ENCODE data around the gene CHMP1B.
"Not testable (repeated sequence)": the region's sequence is repeated elsewhere in the genome, so short reads cannot be mapped to it uniquely, and the experiment has no call there.

CHMP1B gene

DNA sequence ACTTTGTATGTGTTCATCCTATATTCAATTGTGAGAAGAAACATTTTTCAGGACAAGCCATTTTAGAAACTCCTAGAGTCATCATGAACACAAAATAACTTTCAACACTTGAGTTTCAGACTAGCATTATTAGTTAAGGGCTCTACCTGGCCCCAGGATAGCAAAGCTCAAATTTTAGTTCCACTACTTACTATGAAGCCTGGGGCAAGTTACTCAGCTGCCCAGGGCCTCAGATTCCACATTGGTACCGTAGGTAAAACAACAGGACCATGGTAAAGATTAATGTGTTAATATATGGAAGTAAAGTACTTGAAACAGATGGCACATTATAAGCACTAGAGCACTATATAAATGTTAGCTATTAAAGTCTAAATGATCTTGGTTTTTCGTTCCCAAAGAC is 37.5 kb downstream of the CHMP1B start:
- no peak overlapping the region for H3K4me3 ChIP-seq (ENCODE audit: control insufficient read depth, low read depth, low read length)
- no peak for DNase-seq (ENCODE audit: low read depth)
- TF ChIP-seq, protein P1, sequence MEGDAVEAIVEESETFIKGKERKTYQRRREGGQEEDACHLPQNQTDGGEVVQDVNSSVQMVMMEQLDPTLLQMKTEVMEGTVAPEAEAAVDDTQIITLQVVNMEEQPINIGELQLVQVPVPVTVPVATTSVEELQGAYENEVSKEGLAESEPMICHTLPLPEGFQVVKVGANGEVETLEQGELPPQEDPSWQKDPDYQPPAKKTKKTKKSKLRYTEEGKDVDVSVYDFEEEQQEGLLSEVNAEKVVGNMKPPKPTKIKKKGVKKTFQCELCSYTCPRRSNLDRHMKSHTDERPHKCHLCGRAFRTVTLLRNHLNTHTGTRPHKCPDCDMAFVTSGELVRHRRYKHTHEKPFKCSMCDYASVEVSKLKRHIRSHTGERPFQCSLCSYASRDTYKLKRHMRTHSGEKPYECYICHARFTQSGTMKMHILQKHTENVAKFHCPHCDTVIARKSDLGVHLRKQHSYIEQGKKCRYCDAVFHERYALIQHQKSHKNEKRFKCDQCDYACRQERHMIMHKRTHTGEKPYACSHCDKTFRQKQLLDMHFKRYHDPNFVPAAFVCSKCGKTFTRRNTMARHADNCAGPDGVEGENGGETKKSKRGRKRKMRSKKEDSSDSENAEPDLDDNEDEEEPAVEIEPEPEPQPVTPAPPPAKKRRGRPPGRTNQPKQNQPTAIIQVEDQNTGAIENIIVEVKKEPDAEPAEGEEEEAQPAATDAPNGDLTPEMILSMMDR (IDR thresholded peaks at IDR 0.05; ENCODE audit: control insufficient read depth, insufficient read depth, low read depth, low read length, missing control alignments), result no peak

DNA sequence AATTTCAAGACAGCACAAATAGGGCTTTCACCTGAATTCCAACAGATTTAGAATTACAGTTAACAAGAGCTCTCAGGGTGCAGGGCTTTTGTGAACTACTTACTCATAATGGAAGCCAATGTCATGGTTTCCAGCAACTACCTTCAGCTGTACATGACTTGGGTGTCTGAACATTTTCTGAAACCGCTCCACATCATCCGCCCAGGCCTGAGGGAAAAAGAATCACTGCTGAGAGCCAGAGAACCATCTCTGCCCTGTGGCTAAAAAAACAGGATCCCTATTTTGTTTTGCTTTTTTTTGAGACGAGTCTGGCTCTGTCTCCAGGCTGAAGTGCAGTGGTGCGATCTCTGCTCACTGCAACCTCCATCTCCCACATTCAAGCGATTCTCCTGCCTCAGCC is 38.1 kb downstream of the CHMP1B start:
- no peak overlapping the region for H3K4me3 ChIP-seq (ENCODE audit: control insufficient read depth, low read depth, low read length)
- TF ChIP-seq, protein P1 (IDR thresholded peaks at IDR 0.05; ENCODE audit: control insufficient read depth, insufficient read depth, low read depth, low read length, missing control alignments), result no peak
- no peak for DNase-seq (ENCODE audit: low read depth)

DNA sequence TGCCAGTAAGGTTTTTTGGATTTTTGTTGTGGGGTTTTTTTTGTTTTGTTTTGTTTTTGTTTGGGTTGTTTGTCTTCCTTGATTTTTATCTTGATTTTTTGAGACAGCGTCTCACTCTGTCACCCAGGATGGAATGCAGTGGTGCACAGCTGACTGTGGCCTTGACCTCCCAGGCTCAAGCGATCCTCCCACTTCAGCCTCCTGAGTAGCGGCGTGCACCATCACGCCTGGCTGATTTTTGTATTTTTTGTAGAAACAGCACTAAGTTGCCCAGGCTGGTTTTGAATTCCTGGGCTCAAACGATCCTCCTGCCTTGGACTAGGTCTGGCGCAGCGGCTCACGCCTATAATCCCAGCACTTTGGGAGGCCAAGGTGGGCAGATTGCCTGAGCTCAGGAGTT is 40.5 kb downstream of the CHMP1B start:
- TF ChIP-seq, protein P1 (IDR thresholded peaks at IDR 0.05; ENCODE audit: control insufficient read depth, insufficient read depth, low read depth, low read length, missing control alignments), result no peak
- H3K4me3 ChIP-seq (ENCODE audit: control insufficient read depth, low read depth, low read length), result no peak overlapping the region
- no peak for DNase-seq (ENCODE audit: low read depth)

DNA sequence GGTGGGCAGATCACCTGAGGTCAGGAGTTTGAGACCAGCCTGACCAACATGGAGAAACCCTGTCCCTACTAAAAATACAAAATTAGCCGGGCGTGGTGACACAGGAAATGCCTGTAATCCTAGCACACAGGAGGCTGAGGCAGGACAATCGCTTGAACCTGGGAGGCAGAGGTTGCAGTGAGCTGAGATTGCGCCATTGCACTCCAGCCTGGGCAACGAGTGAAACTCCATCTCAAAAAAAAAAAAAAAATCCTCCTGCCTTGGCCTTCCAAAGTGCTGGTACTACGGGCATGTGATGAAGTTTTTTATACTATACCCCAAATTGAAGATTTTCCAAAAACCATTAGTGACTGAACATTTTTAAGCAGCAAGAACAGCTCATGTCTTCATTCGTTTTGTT is 41.2 kb downstream of the CHMP1B start:
- DNase-seq (ENCODE audit: low read depth), result not testable (repeated sequence)

DNA sequence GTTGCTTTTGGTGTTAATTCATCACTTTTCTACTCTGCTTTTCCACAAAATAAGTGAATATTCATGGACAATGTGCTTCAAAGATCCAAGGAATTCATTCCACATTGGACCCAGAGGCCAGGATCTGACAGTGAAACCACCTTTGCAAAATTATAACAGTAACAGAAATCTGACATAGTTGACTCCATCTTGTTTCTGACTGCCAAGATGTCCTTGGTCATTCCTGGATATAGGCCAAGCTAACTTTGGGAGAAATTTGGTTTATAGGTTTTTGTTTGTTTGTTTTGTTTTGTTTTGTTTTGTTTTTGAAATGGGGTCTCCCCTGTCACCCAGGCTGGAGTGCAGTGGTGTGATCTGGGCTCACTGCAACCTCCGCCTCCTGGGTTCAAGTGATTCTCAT is 46.6 kb downstream of the CHMP1B start:
- TF ChIP-seq, protein P1 (IDR thresholded peaks at IDR 0.05; ENCODE audit: control insufficient read depth, insufficient read depth, low read depth, low read length, missing control alignments), result no peak

More for the DNA sequence above, 41.2 kb downstream of the CHMP1B start:
- H3K4me3 ChIP-seq (ENCODE audit: control insufficient read depth, low read depth, low read length), result not testable (repeated sequence)

DNA sequence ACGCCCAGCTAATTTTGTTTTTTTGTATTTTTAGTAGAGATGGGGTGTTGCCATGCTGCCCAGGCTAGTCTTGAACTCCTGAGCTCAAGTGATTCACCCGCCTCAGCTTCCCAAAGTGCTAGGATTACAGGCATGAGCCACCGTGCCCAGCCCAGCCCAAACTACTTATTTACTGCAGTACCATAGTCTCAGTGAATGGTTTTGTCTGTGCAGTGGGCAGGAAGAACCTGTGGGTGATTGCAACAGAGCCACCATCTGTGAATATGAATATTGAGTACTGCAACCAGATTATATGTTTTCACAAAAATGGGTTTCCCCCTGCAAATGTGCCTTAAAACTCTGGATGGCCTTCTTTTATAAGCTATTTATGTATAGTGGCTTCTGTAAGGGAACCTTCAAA is 47.9 kb downstream of the CHMP1B start:
- TF ChIP-seq, protein P1 (IDR thresholded peaks at IDR 0.05; ENCODE audit: control insufficient read depth, insufficient read depth, low read depth, low read length, missing control alignments), result no peak
- H3K4me3 ChIP-seq (ENCODE audit: control insufficient read depth, low read depth, low read length), result no peak overlapping the region
- no peak for DNase-seq (ENCODE audit: low read depth)

More for the DNA sequence above, 46.6 kb downstream of the CHMP1B start:
- no peak overlapping the region for H3K4me3 ChIP-seq (ENCODE audit: control insufficient read depth, low read depth, low read length)
- DNase-seq (ENCODE audit: low read depth), result no peak

DNA sequence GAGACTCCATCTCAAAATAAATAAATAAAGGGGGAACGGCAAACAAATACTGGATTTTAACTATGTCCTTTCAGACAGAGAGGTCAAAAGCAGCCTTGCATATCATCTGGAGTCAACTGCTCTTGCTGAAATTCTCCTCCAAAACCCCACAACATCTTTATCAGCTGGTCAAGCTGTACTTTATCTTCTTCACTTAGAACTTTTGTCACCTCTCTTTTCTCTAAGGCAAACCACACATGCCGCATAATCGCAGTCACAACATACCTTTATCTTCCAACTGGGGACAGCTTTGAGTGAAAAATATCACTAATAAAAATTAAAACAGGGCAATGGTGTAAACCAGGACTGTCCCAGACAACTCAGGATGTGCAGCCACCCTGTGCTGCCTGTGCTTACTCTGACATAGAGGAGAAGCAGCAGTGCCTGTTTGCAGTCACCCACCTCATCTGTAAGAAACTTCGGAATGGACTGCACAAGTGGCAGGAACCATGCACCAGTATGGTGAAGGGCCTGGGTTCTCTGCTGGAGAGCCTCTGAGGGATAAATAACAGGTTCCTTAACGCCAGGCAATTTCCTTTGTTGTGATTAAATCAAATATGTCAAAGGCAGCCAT is 50.7 kb downstream of the CHMP1B start:
- DNase-seq (ENCODE audit: low read depth), result no peak
- H3K4me3 ChIP-seq (ENCODE audit: control insufficient read depth, low read depth, low read length), result no peak overlapping the region
- TF ChIP-seq, protein P1 (IDR thresholded peaks at IDR 0.05; ENCODE audit: control insufficient read depth, insufficient read depth, low read depth, low read length, missing control alignments), result no peak

Data from AG09309 (cell line).